Liver (tissue), 9 donors: ENCODE data around the gene MIB1. TPM values are rescaled to one million over a fixed set of nuclear protein-coding genes. Genes with fewer than 3 reads are reported as not detected.
A peak's percentile ranks its signal among the peaks of the same experiment; 100 is the strongest.

Source experiments
- DNase-seq: peaks from one replicate; pipeline ENCODE4 v3.0.0-alpha.2; 2017; ENCODE audit warnings: low spot score
- H3K27ac ChIP-seq, 2 donors: one replicate each; pipeline ENCODE4 v1.7.0; 2013; ENCODE audit warnings: inconsistent platforms in 2 of 2, low read length in 2 of 2, control low read depth in 1 of 2, low read depth in 1 of 2, mild to moderate bottlenecking in 1 of 2
- H3K27me3 ChIP-seq, 4 donors: one replicate each; pipeline versions ENCODE4 v1.6.1 to v1.7.0; 2013; ENCODE audit warnings: low read length in 3 of 4, inconsistent platforms in 1 of 4, mild to moderate bottlenecking in 1 of 4, moderate library complexity in 1 of 4; ENCODE audit not compliant: control insufficient read depth in 4 of 4, insufficient read depth in 4 of 4
- H3K36me3 ChIP-seq, 4 donors: one replicate each; pipeline versions ENCODE4 v1.6.1 to v1.7.0; 2013; ENCODE audit warnings: low read length in 3 of 4, mild to moderate bottlenecking in 3 of 4, low read depth in 1 of 4, moderate library complexity in 1 of 4; ENCODE audit not compliant: control insufficient read depth in 4 of 4, insufficient read depth in 3 of 4
- H3K4me1 ChIP-seq, 4 donors: one replicate each; pipeline versions ENCODE4 v1.6.1 to v1.7.0; 2013; ENCODE audit warnings: low read length in 3 of 4, mild to moderate bottlenecking in 3 of 4, moderate library complexity in 1 of 4; ENCODE audit not compliant: control insufficient read depth in 4 of 4, insufficient read depth in 4 of 4
- H3K4me3 ChIP-seq, 3 donors: one replicate each; pipeline versions ENCODE4 v1.6.1 to v1.7.0; 2013; ENCODE audit warnings: low read length in 3 of 3, control low read depth in 1 of 3, low read depth in 1 of 3, mild to moderate bottlenecking in 1 of 3
- H3K9ac ChIP-seq, 2 donors: one replicate each; pipeline ENCODE4 v1.7.0; 2013; ENCODE audit warnings: low read length in 2 of 2, mild to moderate bottlenecking in 2 of 2, moderate library complexity in 2 of 2, control low read depth in 1 of 2, low read depth in 1 of 2
- H3K9me3 ChIP-seq, 4 donors: one replicate each; pipeline versions ENCODE4 v1.6.1 to v1.7.0; 2013; ENCODE audit warnings: low read length in 3 of 4; ENCODE audit not compliant: control insufficient read depth in 4 of 4
- EGR1 ChIP-seq, 2 donors: IDR thresholded peaks; 2 replicates each; pipeline ENCODE4 v1.6.1; 2016 to 2018; ENCODE audit warnings: antibody characterized with exemption in 2 of 2, low read depth in 2 of 2
- FOXA1 ChIP-seq: IDR thresholded peaks from 2 replicates; pipeline ENCODE4 v1.6.1; 2016; ENCODE audit warnings: antibody characterized with exemption
- FOXA2 ChIP-seq: IDR thresholded peaks from 2 replicates; pipeline ENCODE4 v1.6.1; 2016; ENCODE audit warnings: antibody characterized with exemption
- GABPA ChIP-seq, 2 donors: IDR thresholded peaks in 1 of 2; conservative IDR thresholded peaks in 1 of 2; 2 replicates each; pipeline ENCODE4 v1.6.1; 2016; ENCODE audit warnings: antibody characterized with exemption in 2 of 2, mild to moderate bottlenecking in 1 of 2, moderate library complexity in 1 of 2
- HNF4A ChIP-seq, 2 donors: conservative IDR thresholded peaks; 2 replicates each; pipeline ENCODE4 v1.6.1; 2016; ENCODE audit warnings: antibody characterized with exemption in 2 of 2, mild to moderate bottlenecking in 2 of 2
- HNF4G ChIP-seq: IDR thresholded peaks from 2 replicates; pipeline ENCODE4 v1.6.1; 2016; ENCODE audit warnings: antibody characterized with exemption
- JUND ChIP-seq, 2 donors: IDR thresholded peaks; 2 replicates each; pipeline ENCODE4 v1.6.1; 2016; ENCODE audit warnings: antibody characterized with exemption in 2 of 2
- MAX ChIP-seq: IDR thresholded peaks from 2 replicates; pipeline ENCODE4 v1.6.1; 2016; ENCODE audit warnings: antibody characterized with exemption
- NR2F2 ChIP-seq: IDR thresholded peaks from 2 replicates; pipeline ENCODE4 v1.6.1; 2016; ENCODE audit warnings: antibody characterized with exemption
- RAD21 ChIP-seq, 2 donors: IDR thresholded peaks; 2 replicates each; pipeline ENCODE4 v1.6.1; 2016; ENCODE audit warnings: antibody characterized with exemption in 2 of 2, mild to moderate bottlenecking in 2 of 2
- REST ChIP-seq: IDR thresholded peaks from 2 replicates; pipeline ENCODE4 v1.6.1; 2016; ENCODE audit warnings: antibody characterized with exemption, mild to moderate bottlenecking
- RXRA ChIP-seq, 2 donors: IDR thresholded peaks; 2 replicates each; pipeline ENCODE4 v1.6.1; 2017 to 2018; ENCODE audit warnings: antibody characterized with exemption in 2 of 2, mild to moderate bottlenecking in 1 of 2
- SP1 ChIP-seq: IDR thresholded peaks from 2 replicates; pipeline ENCODE4 v1.6.1; 2018; ENCODE audit warnings: antibody characterized with exemption, mild to moderate bottlenecking
- TAF1 ChIP-seq: conservative IDR thresholded peaks from 2 replicates; pipeline ENCODE4 v1.6.1; 2016; ENCODE audit warnings: antibody characterized with exemption, mild to moderate bottlenecking
- YY1 ChIP-seq: IDR thresholded peaks from 2 replicates; pipeline ENCODE4 v1.6.1; 2016; ENCODE audit warnings: antibody characterized with exemption, mild to moderate bottlenecking
- WGBS: extraction: QIAGEN DNeasy Blood & Tissue Kit; methylation state at CpG from one replicate; pipeline ENCODE4 v1.1.7; 2013; 5-methylcytosine and 5-hydroxymethylcytosine counted together
- polyA plus RNA-seq, 2 donors: library from polyadenylated mRNA; stranded (reverse) in 1 of 2; unstranded in 1 of 2; fragments of 200-250 nt in 1 of 2; fragments of >200 nt in 1 of 2; fragmentation: Nextera tagmentation in 1 of 2; extraction: Ambion mirVana in 1 of 2; gene quantifications; one replicate each; pipeline versions ENCODE4 v1.2.1 to v1.2.3, GENCODE V29; 2013 to 2015
- total RNA-seq, 2 donors: library from RNA; depleted of rRNA; stranded (reverse); fragments of >200 nt; gene quantifications; one replicate each; pipeline ENCODE4 v1.2.3, GENCODE V29; 2014
- TF ChIP-seq, protein P1 (sequence below): fragments of 150-350 bp; IDR thresholded peaks from 2 replicates; pipeline ENCODE4 v1.5.1; 2017; ENCODE audit warnings: improper control_type of control experiment, low read depth, low read length; ENCODE audit not compliant: missing input control
- TF ChIP-seq, protein P2 (sequence below): IDR thresholded peaks from 2 replicates; pipeline ENCODE4 v1.6.1; 2016; ENCODE audit warnings: antibody characterized with exemption
- TF ChIP-seq, protein P3 (sequence below): IDR thresholded peaks from 2 replicates; pipeline ENCODE4 v1.6.1; 2016; ENCODE audit warnings: antibody characterized with exemption
- donor health status: healthy.
- donor health status: healthy.
- donor health status: healthy.
- donor health status: healthy.
- donor health status: healthy.

Gene MIB1
- total and polyA plus RNA-seq, 4 donors: 2.7 to 29.6 (median 14.9) TPM

DNA sequence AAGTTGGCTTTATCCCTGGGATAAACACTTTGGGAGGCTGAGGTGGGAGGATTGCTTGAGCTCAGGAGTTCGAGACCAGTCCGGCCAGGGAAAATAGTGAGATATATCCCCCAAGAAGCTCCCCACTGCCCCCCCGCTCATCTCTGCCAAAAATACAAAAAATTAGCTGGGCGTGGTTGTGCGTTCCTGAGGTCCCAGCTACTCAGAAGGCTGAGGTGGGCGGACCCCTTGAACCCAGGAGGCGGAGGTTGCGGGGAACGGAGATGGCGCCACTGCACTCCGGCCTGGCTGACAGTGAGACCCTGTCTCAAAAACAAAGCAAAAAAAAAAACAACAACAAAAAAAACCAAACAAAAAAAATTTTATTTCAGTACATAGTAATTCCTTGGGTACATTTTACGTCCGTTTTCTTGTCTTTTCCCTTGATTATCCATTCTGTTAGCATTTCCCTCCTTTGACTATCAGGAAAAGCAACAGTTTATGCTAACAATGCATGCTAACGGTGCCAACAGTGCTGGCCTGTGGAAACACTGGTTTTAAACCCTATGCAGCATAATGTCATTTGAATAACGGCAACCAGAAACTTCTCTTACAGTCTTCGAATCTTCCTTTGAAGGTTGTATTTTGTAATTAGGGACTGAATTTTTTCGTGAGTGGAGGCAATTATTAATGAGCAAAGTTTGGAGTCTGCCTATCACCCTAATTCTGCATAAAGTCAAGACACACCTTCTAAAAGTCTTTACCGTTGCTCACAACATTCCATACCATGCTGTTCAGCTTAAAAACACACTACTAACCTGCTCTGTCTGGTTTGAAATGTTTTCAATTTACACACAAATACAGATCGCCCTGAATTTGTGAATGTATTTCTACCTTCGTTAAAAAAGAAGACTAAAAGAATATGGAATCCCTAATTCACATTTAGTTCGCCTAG is 721 bp upstream of the MIB1 start:
- H3K27me3 ChIP-seq: no peaks in the 10 kb centered on the region
- H3K9ac ChIP-seq: peak overlapping the region in 1 of 2 donors; percentile 82
- H3K4me1 ChIP-seq: peaks cover 2 to 13% (median 11%) of the 10 kb centered on the region in 4 donors
- peak overlapping the region in 1 of 2 donors; percentile 35 for H3K27ac ChIP-seq
- no peaks in the 10 kb centered on the region for H3K36me3 ChIP-seq
- TF ChIP-seq TAF1: no peak
- no peak for TF ChIP-seq GABPA (IDR thresholded peaks at IDR 0.05 in 1 of 2, conservative IDR thresholded peaks at IDR 0.05 in 1 of 2)
- TF ChIP-seq, protein P1, sequence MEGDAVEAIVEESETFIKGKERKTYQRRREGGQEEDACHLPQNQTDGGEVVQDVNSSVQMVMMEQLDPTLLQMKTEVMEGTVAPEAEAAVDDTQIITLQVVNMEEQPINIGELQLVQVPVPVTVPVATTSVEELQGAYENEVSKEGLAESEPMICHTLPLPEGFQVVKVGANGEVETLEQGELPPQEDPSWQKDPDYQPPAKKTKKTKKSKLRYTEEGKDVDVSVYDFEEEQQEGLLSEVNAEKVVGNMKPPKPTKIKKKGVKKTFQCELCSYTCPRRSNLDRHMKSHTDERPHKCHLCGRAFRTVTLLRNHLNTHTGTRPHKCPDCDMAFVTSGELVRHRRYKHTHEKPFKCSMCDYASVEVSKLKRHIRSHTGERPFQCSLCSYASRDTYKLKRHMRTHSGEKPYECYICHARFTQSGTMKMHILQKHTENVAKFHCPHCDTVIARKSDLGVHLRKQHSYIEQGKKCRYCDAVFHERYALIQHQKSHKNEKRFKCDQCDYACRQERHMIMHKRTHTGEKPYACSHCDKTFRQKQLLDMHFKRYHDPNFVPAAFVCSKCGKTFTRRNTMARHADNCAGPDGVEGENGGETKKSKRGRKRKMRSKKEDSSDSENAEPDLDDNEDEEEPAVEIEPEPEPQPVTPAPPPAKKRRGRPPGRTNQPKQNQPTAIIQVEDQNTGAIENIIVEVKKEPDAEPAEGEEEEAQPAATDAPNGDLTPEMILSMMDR: no peak
- TF ChIP-seq EGR1 (IDR thresholded peaks at IDR 0.05; ENCODE audit: low read depth in 2 of 2): no peak
- TF ChIP-seq RXRA (IDR thresholded peaks at IDR 0.05): no peak
- TF ChIP-seq MAX: no peak
- TF ChIP-seq, protein P2, sequence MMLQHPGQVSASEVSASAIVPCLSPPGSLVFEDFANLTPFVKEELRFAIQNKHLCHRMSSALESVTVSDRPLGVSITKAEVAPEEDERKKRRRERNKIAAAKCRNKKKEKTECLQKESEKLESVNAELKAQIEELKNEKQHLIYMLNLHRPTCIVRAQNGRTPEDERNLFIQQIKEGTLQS: no peak
- no peak for TF ChIP-seq JUND (IDR thresholded peaks at IDR 0.05)
- TF ChIP-seq, protein P3, sequence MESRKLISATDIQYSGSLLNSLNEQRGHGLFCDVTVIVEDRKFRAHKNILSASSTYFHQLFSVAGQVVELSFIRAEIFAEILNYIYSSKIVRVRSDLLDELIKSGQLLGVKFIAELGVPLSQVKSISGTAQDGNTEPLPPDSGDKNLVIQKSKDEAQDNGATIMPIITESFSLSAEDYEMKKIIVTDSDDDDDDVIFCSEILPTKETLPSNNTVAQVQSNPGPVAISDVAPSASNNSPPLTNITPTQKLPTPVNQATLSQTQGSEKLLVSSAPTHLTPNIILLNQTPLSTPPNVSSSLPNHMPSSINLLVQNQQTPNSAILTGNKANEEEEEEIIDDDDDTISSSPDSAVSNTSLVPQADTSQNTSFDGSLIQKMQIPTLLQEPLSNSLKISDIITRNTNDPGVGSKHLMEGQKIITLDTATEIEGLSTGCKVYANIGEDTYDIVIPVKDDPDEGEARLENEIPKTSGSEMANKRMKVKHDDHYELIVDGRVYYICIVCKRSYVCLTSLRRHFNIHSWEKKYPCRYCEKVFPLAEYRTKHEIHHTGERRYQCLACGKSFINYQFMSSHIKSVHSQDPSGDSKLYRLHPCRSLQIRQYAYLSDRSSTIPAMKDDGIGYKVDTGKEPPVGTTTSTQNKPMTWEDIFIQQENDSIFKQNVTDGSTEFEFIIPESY: no peak
- TF ChIP-seq HNF4G: no peak
- TF ChIP-seq YY1: no peak
- no peak for TF ChIP-seq RAD21 (IDR thresholded peaks at IDR 0.05)
- TF ChIP-seq NR2F2: no peak
- TF ChIP-seq HNF4A (conservative IDR thresholded peaks at IDR 0.05): no peak
- TF ChIP-seq REST: no peak
- TF ChIP-seq FOXA2: no peak
- TF ChIP-seq FOXA1: no peak
- no peak for TF ChIP-seq SP1
- H3K4me3 ChIP-seq: peak overlapping the region in 2 of 3 donors; percentile 20 to 21
- no peaks in the 10 kb centered on the region for H3K9me3 ChIP-seq
- 58% methylated on average over 21 of the region's 21 CpGs for WGBS
- DNase-seq: no peak
